ENCODE data around the gene PHLDB2. TPM values are rescaled to one million over a fixed set of nuclear protein-coding genes. Genes with fewer than 3 reads are reported as not detected.

The PHLDB2 gene
- total and polyA plus RNA-seq, 2 of the 8 experiments (the other 6 are each of a cell fraction or from before 2014, with no cell fraction given) = 5.8 to 22.6 TPM

GRCh38 chr3:111911446-111911845 lies 52.4 kb downstream of the PHLDB2 start:
- H3K14ac ChIP-seq (ENCODE audit: insufficient read length) = no peak overlapping the region
- H3K36me3 ChIP-seq (ENCODE audit: control insufficient read depth in 2 of 4, insufficient read depth in 4 of 4, low read length in 3 of 4) = no peaks in the 10 kb centered on the region
- H4K20me1 ChIP-seq (replicated peaks in 1 of 2; ENCODE audit: control insufficient read depth in 1 of 2, insufficient read depth in 2 of 2, low read length in 2 of 2) = no peaks in the 10 kb centered on the region
- H2BK5ac ChIP-seq (ENCODE audit: low read depth, low read length) = no peak overlapping the region
- no peak overlapping the region for H3K27ac ChIP-seq (ENCODE audit: low read depth, low read length)
- H3K9ac ChIP-seq (replicated peaks in 1 of 4; ENCODE audit: extremely low read depth in 1 of 4, low read depth in 3 of 4, low read length in 3 of 4) = no peak overlapping the region
- no peak overlapping the region for H4K5ac ChIP-seq (ENCODE audit: insufficient read length, low read depth, low read length)
- no peak overlapping the region for H4K91ac ChIP-seq (replicated peaks; ENCODE audit: insufficient read length, low read length)
- FAIRE-seq (no peak), DNase-seq (ENCODE audit: low read depth in 1 of 2, low spot score in 2 of 2) (no peak)
- ChIA-PET CTCF (ENCODE audit: partially characterized antibody) (interaction anchor here (0.6 to 3.1 kb wide), 3 partner anchors 56 to 194 kb away, joined by 3 to 19 read pairs (median 11); no protein-coding TSS in a partner anchor), POLR2A (ENCODE audit: partially characterized antibody) (no interaction called here)
- 91% methylated on average over 3 of the region's 3 CpGs; no CpG with 5 or more reads in 1 of the 2 experiments for WGBS, 2 experiments (ENCODE audit: extremely low coverage in 1 of 2, insufficient coverage in 1 of 2, insufficient read length in 1 of 2, insufficient replicate concordance in 2 of 2, low coverage in 1 of 2, low lambda C conversion rate in 2 of 2, missing lambda C conversion rate in 1 of 2)
- H2BK15ac ChIP-seq (ENCODE audit: low read length) = no peak overlapping the region
- H2AK5ac ChIP-seq (ENCODE audit: low read depth, low read length) = no peak overlapping the region
- H3K56ac ChIP-seq (replicated peaks; ENCODE audit: insufficient read length, low read depth, low read length) = no peak overlapping the region
- no peaks in the 10 kb centered on the region for H3K27me3 ChIP-seq (replicated peaks in 1 of 4; ENCODE audit: control insufficient read depth in 3 of 4, extremely low read depth in 1 of 4, insufficient read depth in 3 of 4, low read length in 3 of 4)
- H3K4me1 ChIP-seq (replicated peaks in 1 of 4; ENCODE audit: control insufficient read depth in 3 of 4, insufficient read depth in 4 of 4, low read length in 3 of 4) = peaks cover 0 to 9% (median 4%) of the 10 kb centered on the region in 4 experiments; a peak in 3 of 7 replicates
- H3K23me2 ChIP-seq (ENCODE audit: low read depth, low read length) = no peaks in the 10 kb centered on the region
- H3K79me2 ChIP-seq (ENCODE audit: control insufficient read depth in 1 of 2, insufficient read depth in 2 of 2, low read length in 2 of 2) = no peaks in the 10 kb centered on the region
- H2BK20ac ChIP-seq (ENCODE audit: low read length) = no peak overlapping the region
- H3K79me1 ChIP-seq (ENCODE audit: low read depth, low read length) = no peaks in the 10 kb centered on the region
- no peak overlapping the region for H2AFZ ChIP-seq (ENCODE audit: low read length)
- no peak overlapping the region for H3K18ac ChIP-seq (ENCODE audit: extremely low read depth, low read length)
- no peak overlapping the region for H2BK12ac ChIP-seq (ENCODE audit: low read depth, low read length)
- H3K23ac ChIP-seq (ENCODE audit: insufficient read length) = no peak overlapping the region
- no peak overlapping the region for H3K4me2 ChIP-seq (ENCODE audit: insufficient read depth in 1 of 2, low read depth in 2 of 2, low read length in 2 of 2)
- TF ChIP-seq TCF12 (IDR thresholded peaks at IDR 0.05; ENCODE audit: low read depth, low read length) (no peak), RAD21 (IDR thresholded peaks at IDR 0.05 in 1 of 2, conservative IDR thresholded peaks at IDR 0.05 in 1 of 2; ENCODE audit: low read depth in 2 of 2, low read length in 2 of 2) (no peak), BRCA1 (IDR thresholded peaks at IDR 0.05; ENCODE audit: low read depth, low read length) (no peak), CHD1 (IDR thresholded peaks at IDR 0.05; ENCODE audit: low read depth, low read length) (no peak), SP4 (IDR thresholded peaks at IDR 0.05; ENCODE audit: low read length) (no peak), BACH1 (IDR thresholded peaks at IDR 0.05; ENCODE audit: low read length) (no peak), SRF (IDR thresholded peaks at IDR 0.05; ENCODE audit: low read depth, low read length) (no peak), ZNF274 (IDR thresholded peaks at IDR 0.05; ENCODE audit: borderline replicate concordance, extremely low read depth, low read length) (no peak), TAF7 (optimal IDR thresholded peaks at IDR 0.05; ENCODE audit: borderline replicate concordance, low read depth, low read length) (no peak), HDAC2 (IDR thresholded peaks at IDR 0.05; ENCODE audit: borderline replicate concordance in 1 of 2, low read depth in 2 of 2, low read length in 2 of 2) (no peak), CTBP2 (IDR thresholded peaks at IDR 0.05; ENCODE audit: borderline replicate concordance, insufficient read depth, insufficient read length, low read length) (no peak)
- H3K4ac ChIP-seq (replicated peaks; ENCODE audit: insufficient read length, low read depth, low read length) = no peak overlapping the region
- H4K8ac ChIP-seq (ENCODE audit: extremely low read depth, insufficient read depth, low read length) = no peak overlapping the region
- H2BK120ac ChIP-seq (replicated peaks; ENCODE audit: low read depth, low read length) = no peak overlapping the region
- no peak overlapping the region for H3K4me3 ChIP-seq (ENCODE audit: extremely low read depth in 1 of 4, insufficient read depth in 2 of 4, low read depth in 3 of 4, low read length in 4 of 4)
- H3K9me3 ChIP-seq (ENCODE audit: insufficient read depth in 2 of 2, low read depth in 1 of 2, low read length in 1 of 2) = no peaks in the 10 kb centered on the region

Measured in H1 (cell line).